ENCODE measurements around the gene TMEM17. TPM values are rescaled to one million over a fixed set of nuclear protein-coding genes. Genes with fewer than 3 reads are reported as not detected.

The TMEM17 gene
- total RNA-seq, 2 donors from 2014 or later, result 0.90 to 1.2 TPM

DNA sequence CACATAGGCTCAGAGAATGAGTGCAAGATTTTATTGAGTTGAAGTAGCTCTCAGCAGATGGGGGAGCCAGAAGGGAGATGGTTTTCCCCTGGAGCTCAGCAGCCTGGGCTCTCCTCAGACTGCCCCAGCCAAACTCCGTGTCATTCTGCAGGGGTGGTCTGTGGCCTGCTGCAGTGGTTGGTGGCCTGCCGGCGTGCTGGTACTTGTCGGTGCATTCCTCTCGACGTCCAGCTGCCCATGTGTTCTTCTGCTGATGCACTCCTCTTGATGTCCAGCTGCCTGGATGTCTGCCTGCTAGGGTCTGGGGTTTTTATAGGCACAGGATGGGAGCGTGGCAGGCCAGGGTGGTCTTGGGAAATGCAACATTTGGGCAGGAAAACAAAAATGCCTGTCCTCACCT is 25.6 kb upstream of the TMEM17 start:
- TF ChIP-seq, protein P1, sequence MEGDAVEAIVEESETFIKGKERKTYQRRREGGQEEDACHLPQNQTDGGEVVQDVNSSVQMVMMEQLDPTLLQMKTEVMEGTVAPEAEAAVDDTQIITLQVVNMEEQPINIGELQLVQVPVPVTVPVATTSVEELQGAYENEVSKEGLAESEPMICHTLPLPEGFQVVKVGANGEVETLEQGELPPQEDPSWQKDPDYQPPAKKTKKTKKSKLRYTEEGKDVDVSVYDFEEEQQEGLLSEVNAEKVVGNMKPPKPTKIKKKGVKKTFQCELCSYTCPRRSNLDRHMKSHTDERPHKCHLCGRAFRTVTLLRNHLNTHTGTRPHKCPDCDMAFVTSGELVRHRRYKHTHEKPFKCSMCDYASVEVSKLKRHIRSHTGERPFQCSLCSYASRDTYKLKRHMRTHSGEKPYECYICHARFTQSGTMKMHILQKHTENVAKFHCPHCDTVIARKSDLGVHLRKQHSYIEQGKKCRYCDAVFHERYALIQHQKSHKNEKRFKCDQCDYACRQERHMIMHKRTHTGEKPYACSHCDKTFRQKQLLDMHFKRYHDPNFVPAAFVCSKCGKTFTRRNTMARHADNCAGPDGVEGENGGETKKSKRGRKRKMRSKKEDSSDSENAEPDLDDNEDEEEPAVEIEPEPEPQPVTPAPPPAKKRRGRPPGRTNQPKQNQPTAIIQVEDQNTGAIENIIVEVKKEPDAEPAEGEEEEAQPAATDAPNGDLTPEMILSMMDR (IDR thresholded peaks at IDR 0.05), result no peak
- no peak overlapping the region for H3K27ac ChIP-seq
- no peak for DNase-seq (ENCODE audit: low spot score)
- no peaks in the 10 kb centered on the region for H3K27me3 ChIP-seq
- H3K4me3 ChIP-seq, result no peak overlapping the region
- no peaks in the 10 kb centered on the region for H3K36me3 ChIP-seq
- no peaks in the 10 kb centered on the region for H3K4me1 ChIP-seq
- no peaks in the 10 kb centered on the region for H3K9me3 ChIP-seq

DNA sequence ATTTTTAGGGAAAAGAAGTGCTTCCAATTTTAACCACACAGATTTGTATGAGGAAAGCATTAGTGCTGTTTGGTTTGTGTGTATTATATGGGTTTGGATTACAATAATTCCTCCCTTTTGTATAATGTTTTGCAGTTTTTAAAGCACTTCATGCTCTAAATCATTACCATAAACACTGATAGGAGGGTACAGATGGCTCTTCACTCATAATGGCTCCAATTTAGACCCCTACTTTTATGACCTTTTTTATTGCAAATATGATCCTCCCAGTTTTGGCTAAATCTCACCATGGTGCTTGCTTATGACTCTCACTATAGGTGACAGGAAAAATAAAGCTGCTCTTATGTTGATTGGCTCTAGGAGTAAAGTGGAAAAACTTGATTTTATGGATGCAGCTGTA is 23.8 kb upstream of the TMEM17 start:
- H3K27ac ChIP-seq, result no peak overlapping the region
- no peak overlapping the region for H3K4me3 ChIP-seq
- no peaks in the 10 kb centered on the region for H3K36me3 ChIP-seq
- TF ChIP-seq, protein P1 (IDR thresholded peaks at IDR 0.05), result no peak
- no peaks in the 10 kb centered on the region for H3K9me3 ChIP-seq
- no peaks in the 10 kb centered on the region for H3K27me3 ChIP-seq
- no peak for DNase-seq (ENCODE audit: low spot score)
- no peaks in the 10 kb centered on the region for H3K4me1 ChIP-seq

DNA sequence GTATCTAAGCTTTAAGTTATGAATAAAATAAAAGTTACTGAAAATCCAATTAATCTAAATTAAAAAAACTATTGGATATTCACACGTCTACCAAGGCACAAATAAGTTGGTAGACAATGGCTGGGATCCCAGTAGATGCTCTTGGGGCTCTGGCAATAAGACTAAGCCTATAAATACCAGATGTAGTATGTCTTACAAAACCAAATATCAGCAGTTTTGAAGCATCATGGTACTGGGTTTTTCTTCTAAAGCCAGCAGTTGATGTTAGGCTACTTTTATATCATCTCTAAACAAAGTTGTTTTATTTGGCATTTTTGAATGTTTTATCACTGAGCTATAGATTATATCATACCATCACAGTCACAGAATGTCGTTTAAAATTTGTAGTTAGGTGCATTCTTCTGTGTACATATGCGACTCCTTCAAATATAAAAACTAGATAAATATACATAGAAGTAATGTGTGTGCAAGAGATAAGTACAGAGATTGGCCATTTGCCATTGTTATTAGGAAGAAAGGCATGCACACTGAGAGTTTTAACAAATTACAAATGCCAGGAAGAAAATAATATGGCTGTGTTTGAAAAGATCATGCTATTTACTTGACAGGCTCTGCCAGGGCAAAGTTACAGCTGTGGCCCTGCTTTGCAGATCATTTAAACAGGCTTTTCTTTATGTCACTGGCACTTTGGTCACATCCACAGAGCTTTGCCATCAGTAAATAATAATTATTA is 21.6 kb upstream of the TMEM17 start:
- H3K27ac ChIP-seq, result no peak overlapping the region
- no peak for DNase-seq (ENCODE audit: low spot score)

DNA sequence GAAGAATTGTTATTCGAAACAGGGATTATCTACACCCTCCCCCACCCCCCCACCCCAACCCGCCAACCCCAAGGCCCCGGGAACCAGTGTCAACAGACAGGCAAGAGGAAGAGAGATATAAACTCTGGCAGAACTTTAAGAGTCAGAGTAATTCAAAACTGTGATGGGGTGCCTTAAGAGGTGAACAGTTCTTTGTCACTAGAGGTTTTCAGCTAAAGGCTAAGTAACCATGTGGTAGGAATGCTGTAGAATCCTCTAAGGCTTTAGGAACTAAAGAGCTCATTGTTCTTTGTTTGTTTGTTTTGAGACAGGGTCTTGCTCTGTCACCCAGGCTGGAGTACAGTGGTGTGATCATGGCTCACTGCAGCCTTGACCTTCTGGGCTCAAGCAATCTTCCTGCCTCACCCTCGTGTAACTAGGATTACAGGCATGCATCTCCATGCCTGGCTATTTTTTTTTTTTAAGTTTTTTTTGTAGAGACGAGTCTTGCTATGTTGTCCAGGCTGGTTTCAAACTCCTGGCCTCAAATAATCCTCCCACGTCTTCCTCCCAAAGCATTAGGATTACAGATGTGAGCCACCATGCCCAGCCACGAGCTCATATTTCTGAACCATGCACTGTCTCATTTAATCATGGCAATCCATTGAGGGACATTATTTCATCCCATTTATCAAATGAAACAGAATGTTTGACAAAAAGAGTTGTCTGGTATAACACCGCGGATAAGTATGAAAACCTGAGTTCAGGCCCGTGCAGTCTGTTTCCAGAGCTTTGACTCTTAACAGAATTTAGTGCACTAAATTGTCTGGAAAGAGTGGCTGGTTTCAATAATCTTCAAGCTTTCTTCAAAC is 20.8 kb upstream of the TMEM17 start:
- no peaks in the 10 kb centered on the region for H3K4me1 ChIP-seq
- no peak overlapping the region for H3K27ac ChIP-seq
- H3K9me3 ChIP-seq, result no peaks in the 10 kb centered on the region
- H3K27me3 ChIP-seq, result no peaks in the 10 kb centered on the region
- TF ChIP-seq, protein P1 (IDR thresholded peaks at IDR 0.05), result no peak
- no peaks in the 10 kb centered on the region for H3K36me3 ChIP-seq
- no peak overlapping the region for H3K4me3 ChIP-seq
- DNase-seq (ENCODE audit: low spot score), result no peak

More for the DNA sequence above, 21.6 kb upstream of the TMEM17 start:
- no peaks in the 10 kb centered on the region for H3K27me3 ChIP-seq
- H3K4me3 ChIP-seq, result no peak overlapping the region
- no peaks in the 10 kb centered on the region for H3K9me3 ChIP-seq
- TF ChIP-seq, protein P1 (IDR thresholded peaks at IDR 0.05), result no peak
- H3K4me1 ChIP-seq, result no peaks in the 10 kb centered on the region
- no peaks in the 10 kb centered on the region for H3K36me3 ChIP-seq

DNA sequence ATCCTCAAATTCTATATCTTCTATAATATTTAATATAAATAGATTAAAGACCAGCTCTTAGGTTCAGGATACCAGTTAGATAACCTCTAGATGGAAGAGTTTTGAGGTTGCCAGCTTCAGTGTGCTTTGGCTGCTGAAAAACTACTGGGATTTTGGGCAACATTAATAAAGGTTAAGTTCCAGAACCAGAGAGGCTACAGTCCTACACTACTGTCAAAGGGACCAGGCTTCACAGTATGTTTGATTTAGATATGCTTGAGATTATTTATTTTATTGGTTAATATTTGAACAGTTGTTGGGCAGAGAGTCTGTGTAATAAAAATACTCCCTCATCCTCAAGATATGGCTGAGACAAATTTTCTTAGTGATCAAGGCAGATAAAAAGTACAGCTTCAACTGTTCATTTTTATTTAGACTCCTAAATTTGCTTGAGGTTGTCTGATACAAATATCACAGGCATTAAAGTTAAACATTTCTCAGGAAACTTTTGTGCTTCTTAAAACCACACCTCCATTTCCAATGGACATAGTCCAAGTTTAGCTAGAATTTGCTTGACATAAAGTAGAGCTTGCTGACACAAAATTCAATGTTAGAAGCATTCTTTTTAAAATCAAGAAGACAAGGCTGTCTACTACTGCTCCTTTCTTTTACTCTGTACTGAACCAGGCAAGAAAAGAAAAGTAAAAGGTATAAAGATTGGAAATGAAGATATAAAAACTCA is 19.7 kb upstream of the TMEM17 start:
- TF ChIP-seq, protein P1 (IDR thresholded peaks at IDR 0.05), result no peak
- no peak overlapping the region for H3K4me3 ChIP-seq
- no peaks in the 10 kb centered on the region for H3K27me3 ChIP-seq
- DNase-seq (ENCODE audit: low spot score), result no peak
- no peak overlapping the region for H3K27ac ChIP-seq
- H3K4me1 ChIP-seq, result no peaks in the 10 kb centered on the region
- no peaks in the 10 kb centered on the region for H3K36me3 ChIP-seq
- H3K9me3 ChIP-seq, result no peaks in the 10 kb centered on the region

Measured in right atrium auricular region (tissue), 2 donors.